ENCODE measurements around the gene ADRA2C. TPM values are rescaled to one million over a fixed set of nuclear protein-coding genes. Genes with fewer than 3 reads are reported as not detected.

Gene ADRA2C
- total RNA-seq, 1 experiment from 2014 or later: 23.5 TPM

DNA sequence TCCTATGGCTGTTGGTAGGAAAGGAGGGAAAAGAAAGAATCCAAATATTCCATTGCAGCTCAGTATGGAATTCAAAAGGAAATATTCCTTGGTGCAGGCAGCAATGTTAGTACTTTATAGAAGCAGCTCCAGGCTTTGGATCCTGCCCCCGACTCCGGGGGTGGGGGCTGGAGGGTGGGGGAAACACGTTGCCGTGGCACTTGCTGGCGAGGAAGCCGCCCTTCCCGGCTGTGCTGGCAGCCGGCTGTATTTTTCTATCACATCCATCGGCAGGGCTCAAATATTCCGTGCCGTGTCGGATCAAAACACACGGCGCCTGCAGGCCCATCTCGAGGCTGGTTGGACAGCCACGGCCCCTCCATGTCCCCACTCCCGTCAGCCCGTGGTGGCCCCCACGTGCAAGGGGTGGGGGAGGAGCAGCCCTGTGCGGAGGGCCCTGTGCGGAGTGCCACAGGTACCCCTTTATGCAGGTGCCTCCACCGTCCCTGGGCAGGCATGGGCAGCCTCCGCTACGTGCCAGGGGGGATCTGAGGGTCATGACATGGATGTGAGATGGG is 5.8 kb downstream of the ADRA2C start:
- Histone ChIP-seq H3K36me3 (ENCODE audit: control insufficient read depth, insufficient read depth, low read length) (no peaks in the 10 kb centered on the region), H3K27me3 (ENCODE audit: control insufficient read depth, insufficient read depth, low read length) (no peaks in the 10 kb centered on the region), H3K27ac (ENCODE audit: low read length) (no peak overlapping the region), H3K4me3 (ENCODE audit: low read depth in 2 of 2, low read length in 2 of 2) (no peak overlapping the region), H3K4me1 (ENCODE audit: control insufficient read depth, insufficient read depth, low read length) (peaks cover 17% of the 10 kb centered on the region), H3K9me3 (ENCODE audit: control insufficient read depth, insufficient read depth, low read depth, low read length) (no peaks in the 10 kb centered on the region)
- ChIA-PET POLR2A (no interaction called here), CTCF (no interaction called here)
- DNase-seq (ENCODE audit: low read depth, low spot score) (no peak), ATAC-seq (no peak)
- intact Hi-C loops (cut with micrococcal nuclease; ENCODE audit: unreplicated experiment): no loop called here
- TF ChIP-seq, protein P1, sequence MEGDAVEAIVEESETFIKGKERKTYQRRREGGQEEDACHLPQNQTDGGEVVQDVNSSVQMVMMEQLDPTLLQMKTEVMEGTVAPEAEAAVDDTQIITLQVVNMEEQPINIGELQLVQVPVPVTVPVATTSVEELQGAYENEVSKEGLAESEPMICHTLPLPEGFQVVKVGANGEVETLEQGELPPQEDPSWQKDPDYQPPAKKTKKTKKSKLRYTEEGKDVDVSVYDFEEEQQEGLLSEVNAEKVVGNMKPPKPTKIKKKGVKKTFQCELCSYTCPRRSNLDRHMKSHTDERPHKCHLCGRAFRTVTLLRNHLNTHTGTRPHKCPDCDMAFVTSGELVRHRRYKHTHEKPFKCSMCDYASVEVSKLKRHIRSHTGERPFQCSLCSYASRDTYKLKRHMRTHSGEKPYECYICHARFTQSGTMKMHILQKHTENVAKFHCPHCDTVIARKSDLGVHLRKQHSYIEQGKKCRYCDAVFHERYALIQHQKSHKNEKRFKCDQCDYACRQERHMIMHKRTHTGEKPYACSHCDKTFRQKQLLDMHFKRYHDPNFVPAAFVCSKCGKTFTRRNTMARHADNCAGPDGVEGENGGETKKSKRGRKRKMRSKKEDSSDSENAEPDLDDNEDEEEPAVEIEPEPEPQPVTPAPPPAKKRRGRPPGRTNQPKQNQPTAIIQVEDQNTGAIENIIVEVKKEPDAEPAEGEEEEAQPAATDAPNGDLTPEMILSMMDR (IDR thresholded peaks at IDR 0.05): no peak
- TF ChIP-seq TCF7L2 (IDR thresholded peaks at IDR 0.05; ENCODE audit: low read depth, low read length) (no peak), POLR2AphosphoS5 (IDR thresholded peaks at IDR 0.05; ENCODE audit: low read depth, low read length) (no peak), SIN3A (IDR thresholded peaks at IDR 0.05; ENCODE audit: borderline replicate concordance, insufficient read depth, low read depth, low read length) (no peak), REST (IDR thresholded peaks at IDR 0.05; ENCODE audit: insufficient read depth in 1 of 2, low read depth in 2 of 2, low read length in 1 of 2) (no peak)
- in situ Hi-C loops (cut with HindIII; ENCODE audit: low pct_unique_long_range_greater_than_20kb, low sequenced_read_pairs): no loop called here
- BruUV-seq (replicated peaks): no TSS peak

DNA sequence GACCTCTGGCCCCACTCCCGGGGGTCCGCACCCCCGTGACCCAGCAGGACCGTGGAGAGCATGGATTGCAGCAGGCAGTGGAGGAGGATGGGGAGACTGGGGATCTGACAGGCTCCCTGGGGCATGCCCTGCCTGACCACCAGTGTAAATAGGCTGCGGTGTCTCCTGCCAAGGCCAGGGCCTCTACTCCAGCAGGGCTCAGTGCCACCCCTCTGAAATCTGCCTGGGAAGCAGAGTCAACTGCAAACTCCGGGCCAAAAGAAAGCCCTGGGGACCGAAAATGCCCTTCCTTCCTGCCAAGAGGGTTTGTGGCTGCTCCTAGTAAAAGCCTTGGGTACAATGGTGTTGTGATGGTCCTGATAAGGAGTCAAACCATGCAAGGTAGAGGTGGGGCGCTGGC is 6.4 kb downstream of the ADRA2C start:
- Histone ChIP-seq H3K36me3 (ENCODE audit: control insufficient read depth, insufficient read depth, low read length) (no peaks in the 10 kb centered on the region), H3K4me1 (ENCODE audit: control insufficient read depth, insufficient read depth, low read length) (peaks cover 17% of the 10 kb centered on the region), H3K27me3 (ENCODE audit: control insufficient read depth, insufficient read depth, low read length) (no peaks in the 10 kb centered on the region), H3K27ac (ENCODE audit: low read length) (no peak overlapping the region), H3K4me3 (ENCODE audit: low read depth in 2 of 2, low read length in 2 of 2) (no peak overlapping the region), H3K9me3 (ENCODE audit: control insufficient read depth, insufficient read depth, low read depth, low read length) (no peaks in the 10 kb centered on the region)
- CTCF ChIA-PET: no interaction called here
- in situ Hi-C loops (cut with HindIII; ENCODE audit: low pct_unique_long_range_greater_than_20kb, low sequenced_read_pairs): no loop called here
- no peak for TF ChIP-seq REST (IDR thresholded peaks at IDR 0.05; ENCODE audit: insufficient read depth in 1 of 2, low read depth in 2 of 2, low read length in 1 of 2)
- ATAC-seq (no peak; the same call in 1 of the 2 replicates), DNase-seq (ENCODE audit: low read depth, low spot score) (no peak)
- POLR2A ChIA-PET: no interaction called here
- no TSS peak for BruUV-seq (replicated peaks)
- intact Hi-C loops (cut with micrococcal nuclease; ENCODE audit: unreplicated experiment): no loop called here

All from Panc1 (cell line).